HepG2 (cell line): ENCODE data around the gene TBC1D14. TPM values are rescaled to one million over a fixed set of nuclear protein-coding genes. Genes with fewer than 3 reads are reported as not detected.

ENCODE experiments used
- ATAC-seq: fragments of 200-7000 bp; cut with Tn5 transposase; 3 replicates; pipeline ENCODE4 v1.9.1; 2020; ENCODE audit warnings: mild to moderate bottlenecking, moderate library complexity
- BruUV-seq: library from RNA; stranded (reverse); fragments of 400-500 nt; replicated peaks from 2 replicates; lab custom pipeline; 2021; lab: Mats Ljungman, UMichigan
- CTCF ChIA-PET: fragments of 300-600 bp; formaldehyde crosslinking; extraction: SDS; loops from one replicate; lab custom pipeline; 2021; ENCODE audit warnings: low total read pairs, inconsistent platforms, low intra/inter-chr PET ratio; lab: Yijun Ruan, JAX
- POLR2A ChIA-PET: fragments of 350-600 bp; sonication (Branson Sonifier 250); formaldehyde crosslinking; loops from one replicate; lab custom pipeline; 2020; ENCODE audit warnings: antibody characterized with exemption, inconsistent platforms; lab: Yijun Ruan, JAX
- DNase-seq: peaks from one replicate; pipeline ENCODE4 v3.0.0-alpha.2; 2015; ENCODE audit warnings: low spot score
- FAIRE-seq: peaks from 3 replicates; lab custom pipeline; 2011; peaks lifted over from hg19 to GRCh38; lab: Jason Lieb, UNC
- H2AFZ ChIP-seq: one replicate; pipeline ENCODE4 v1.6.1; 2011; ENCODE audit warnings: low read length, inconsistent platforms
- H3K27ac ChIP-seq: fragments of 300-600 bp; 3 replicates; pipeline ENCODE4 v1.8.0; 2011; ENCODE audit warnings: mixed run types, mild to moderate bottlenecking, mixed read lengths, low read length, inconsistent platforms; ENCODE audit not compliant: insufficient read depth; ENCODE audit errors: extremely low read length
- H3K27me3 ChIP-seq, 2 experiments: fragments of 200-600 bp in 1 of 2; 2 replicates in 1 of 2; 3 replicates in 1 of 2; pipeline versions ENCODE4 v1.6.0 to v1.8.0; 2011; ENCODE audit warnings: low read length in 2 of 2, mild to moderate bottlenecking in 2 of 2, moderate library complexity in 2 of 2, inconsistent platforms in 1 of 2; ENCODE audit not compliant: insufficient read depth in 2 of 2, control insufficient read depth in 1 of 2
- H3K36me3 ChIP-seq, 2 experiments: fragments of 200-600 bp in 1 of 2; replicated peaks in 1 of 2; 2 replicates in 1 of 2; 3 replicates in 1 of 2; pipeline versions ENCODE4 v1.5.1 to v1.8.0; 2011; ENCODE audit warnings: low read length in 2 of 2, inconsistent platforms in 1 of 2; ENCODE audit not compliant: insufficient read depth in 2 of 2, control insufficient read depth in 1 of 2
- H3K4me1 ChIP-seq: 2 replicates; pipeline ENCODE4 v1.5.1; 2012; ENCODE audit warnings: low read length, inconsistent platforms; ENCODE audit not compliant: insufficient read depth
- H3K4me2 ChIP-seq: 2 replicates; pipeline ENCODE4 v1.6.0; 2011; ENCODE audit warnings: low read depth, low read length, inconsistent platforms
- H3K4me3 ChIP-seq, 3 experiments: fragments of 200-600 bp in 1 of 3; sonication (generic), shearing (Covaris generic) in 1 of 3; replicated peaks in 1 of 3; 2 replicates each; pipeline ENCODE4 v1.5.1; 2011 to 2016; ENCODE audit warnings: low read length in 3 of 3, inconsistent platforms in 2 of 3, low read depth in 2 of 3, mild to moderate bottlenecking in 2 of 3, control low read depth in 1 of 3, mixed read lengths in 1 of 3; ENCODE audit not compliant: insufficient read depth in 1 of 3
- H3K79me2 ChIP-seq: one replicate; pipeline ENCODE4 v1.6.1; 2011; ENCODE audit warnings: low read length, inconsistent platforms; ENCODE audit not compliant: insufficient read depth
- H3K9ac ChIP-seq: 2 replicates; pipeline ENCODE4 v1.6.0; 2011; ENCODE audit warnings: mild to moderate bottlenecking, low read depth, low read length, inconsistent platforms; ENCODE audit not compliant: insufficient read depth
- H3K9me3 ChIP-seq: 2 replicates; pipeline ENCODE4 v1.5.1; 2012; ENCODE audit warnings: mild to moderate bottlenecking, low read length
- H4K20me1 ChIP-seq: 2 replicates; pipeline ENCODE4 v1.6.0; 2011; ENCODE audit warnings: inconsistent platforms, mild to moderate bottlenecking, low read length, moderate library complexity; ENCODE audit not compliant: insufficient read depth
- KDM2A ChIP-seq: sonication (generic); formaldehyde crosslinking; IDR thresholded peaks from 2 replicates; pipeline ENCODE4 v1.4.0; 2020; ENCODE audit warnings: low read depth, missing genetic modification reagents, borderline replicate concordance
- LCORL ChIP-seq, 2 experiments: fragments of 450-650 bp in 1 of 2; sonication (generic) in 1 of 2; formaldehyde crosslinking in 1 of 2; IDR thresholded peaks; 2 replicates each; pipeline versions ENCODE4 v1.5.0 to v1.6.1; 2017 to 2020; ENCODE audit warnings: antibody characterized with exemption in 1 of 2, missing genetic modification reagents in 1 of 2
- MYC ChIP-seq: sonication (generic); formaldehyde crosslinking; IDR thresholded peaks from 2 replicates; pipeline ENCODE4 v1.9.0; 2021; ENCODE audit warnings: missing genetic modification reagents, borderline replicate concordance
- NFE2L1 ChIP-seq: sonication (generic); formaldehyde crosslinking; IDR thresholded peaks from 2 replicates; pipeline ENCODE4 v1.4.0; 2020; ENCODE audit warnings: missing genetic modification reagents, mild to moderate bottlenecking, borderline replicate concordance
- PAWR ChIP-seq: sonication (generic); formaldehyde crosslinking; IDR thresholded peaks from 2 replicates; pipeline ENCODE4 v1.4.0; 2020; ENCODE audit warnings: missing genetic modification reagents, mild to moderate bottlenecking, borderline replicate concordance
- PRMT3 ChIP-seq: sonication (generic); formaldehyde crosslinking; IDR thresholded peaks from 2 replicates; pipeline ENCODE4 v1.8.1; 2022; ENCODE audit warnings: low read depth, mild to moderate bottlenecking, moderate library complexity, missing genetic modification reagents, borderline replicate concordance
- SALL2 ChIP-seq: sonication (generic); formaldehyde crosslinking; IDR thresholded peaks from 2 replicates; pipeline ENCODE4 v1.8.1; 2023; ENCODE audit warnings: mild to moderate bottlenecking, missing genetic modification reagents, inconsistent platforms
- ZFY ChIP-seq: sonication (generic); formaldehyde crosslinking; IDR thresholded peaks from 2 replicates; pipeline ENCODE4 v1.4.0; 2020; ENCODE audit warnings: missing genetic modification reagents
- ZNF205 ChIP-seq: IDR thresholded peaks from 2 replicates; pipeline ENCODE4 v1.6.1; 2018; ENCODE audit warnings: missing biosample characterization, missing genetic modification reagents
- ZNF543 ChIP-seq: sonication (generic); formaldehyde crosslinking; IDR thresholded peaks from 2 replicates; pipeline ENCODE4 v1.4.0; 2020; ENCODE audit warnings: mild to moderate bottlenecking, missing genetic modification reagents
- ZNF777 ChIP-seq: sonication (generic); formaldehyde crosslinking; IDR thresholded peaks from 2 replicates; pipeline ENCODE4 v1.4.0; 2020; ENCODE audit warnings: missing genetic modification reagents
- WGBS: methylation state at CpG from one replicate; pipeline ENCODE4 v1.1.6; 2017; ENCODE audit warnings: low lambda C conversion rate; 5-methylcytosine and 5-hydroxymethylcytosine counted together
- in situ Hi-C: cut with HindIII; loops from 2 replicates; pipeline ENCODE4 v1.10.0; 2017; ENCODE audit warnings: low pct_unique_long_range_greater_than_20kb; ENCODE audit not compliant: extremely low pct_ligation_motif_present
- intact Hi-C: fragments of 100-400 bp; cut with micrococcal nuclease; formaldehyde crosslinking; loops from one replicate; pipeline ENCODE4 v1.10.0; 2022; ENCODE audit not compliant: unreplicated experiment
- polyA plus RNA-seq, 8 experiments: library from polyadenylated mRNA; depleted of rRNA in 3 of 8; stranded (reverse) in 7 of 8; unstranded in 1 of 8; fragments of >200 nt; fragmentation: Illumina TruSeq in 4 of 8; extraction: Trizol in 4 of 8; gene quantifications; 2 replicates each; pipeline versions ENCODE4 v1.2.1 to v1.2.3, GENCODE V29; 2011 to 2016; ENCODE audit warnings: low read depth in 4 of 8, missing spikeins in 1 of 8, mixed read lengths in 1 of 8; ENCODE audit not compliant: insufficient read depth in 1 of 8
- total RNA-seq, 5 experiments: library from RNA; depleted of rRNA; stranded (reverse); fragments of >200 nt; fragmentation: Illumina TruSeq; extraction: Trizol; gene quantifications; 2 replicates each; pipeline ENCODE4 v1.2.3, GENCODE V29; 2016; ENCODE audit warnings: low read depth in 1 of 5
- TF ChIP-seq, protein P1 (sequence below): sonication (generic); formaldehyde crosslinking; IDR thresholded peaks from 2 replicates; pipeline ENCODE4 v1.5.1; 2020; ENCODE audit warnings: mild to moderate bottlenecking, missing genetic modification reagents, moderate library complexity
- TF ChIP-seq, protein P2 (sequence below): sonication (generic); formaldehyde crosslinking; IDR thresholded peaks from 2 replicates; pipeline ENCODE4 v1.5.0; 2020; ENCODE audit warnings: mild to moderate bottlenecking, missing genetic modification reagents, borderline replicate concordance
- TF ChIP-seq, protein P3 (sequence below): sonication (generic); formaldehyde crosslinking; IDR thresholded peaks from 2 replicates; pipeline ENCODE4 v1.5.0; 2020; ENCODE audit warnings: missing genetic modification reagents

TBC1D14 gene
- total and polyA plus RNA-seq, 2 of the 13 experiments (the other 11 are each of a cell fraction or from before 2014, with no cell fraction given), result 29.5 to 46.5 TPM

DNA sequence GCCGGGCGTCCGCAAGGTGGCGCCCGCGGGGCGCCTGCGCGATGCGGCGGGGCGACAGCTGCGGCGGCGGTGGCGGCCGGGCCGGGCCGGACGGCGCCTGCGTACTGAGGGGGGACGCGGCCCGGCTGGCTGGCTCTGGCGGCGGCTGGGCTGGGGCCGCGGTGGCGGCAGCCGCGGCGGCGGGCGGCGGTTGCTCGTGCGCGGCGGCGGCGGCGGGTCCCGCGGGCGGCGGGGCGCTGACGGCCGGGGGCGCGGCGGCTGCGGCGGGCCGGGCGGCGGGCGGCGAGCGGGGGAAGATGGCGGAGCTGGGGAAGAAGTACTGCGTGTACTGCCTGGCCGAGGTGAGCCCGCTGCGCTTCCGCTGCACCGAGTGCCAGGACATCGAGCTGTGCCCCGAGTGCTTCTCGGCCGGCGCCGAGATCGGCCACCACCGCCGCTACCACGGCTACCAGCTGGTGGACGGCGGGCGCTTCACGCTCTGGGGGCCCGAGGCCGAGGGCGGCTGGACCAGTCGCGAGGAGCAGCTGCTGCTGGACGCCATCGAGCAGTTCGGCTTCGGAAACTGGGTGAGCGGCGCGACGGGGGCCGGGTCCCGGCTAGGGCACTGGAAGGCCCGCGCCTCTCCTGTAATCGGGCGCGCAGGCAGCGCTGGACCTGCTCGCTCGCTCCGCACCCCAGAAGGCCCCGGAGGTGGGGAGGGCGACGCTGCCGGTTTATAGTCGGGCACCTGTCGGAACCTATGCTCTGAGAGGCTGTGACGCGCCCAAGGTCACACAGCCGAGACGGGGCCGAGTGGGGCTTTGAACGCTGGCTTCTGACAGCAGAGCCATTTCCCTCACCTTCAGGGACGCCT lies 133.9 kb downstream of the TBC1D14 start, which contains the start of gene TADA2B:
TSS of gene TADA2B (plus strand) at position 89 of the 853 bp plus-strand sequence. CDS start at position 297, 208 bp downstream.
- no TSS peak for BruUV-seq
- Histone ChIP-seq H3K27ac (peak within 1 kb of the TSS; percentile 77), H3K4me1 (peaks cover 42% of the 10 kb centered on the region), H4K20me1 (0 out of 2 replicates have a peak, but pooled peaks cover 9% of the 10 kb centered on the region), H3K36me3 (peaks cover 0 to 3% of the 10 kb centered on the region in 2 experiments; a peak in 2 of 5 replicates), H3K4me3 (peak within 1 kb of the TSS; percentile 78 to 99 (median 96)), H3K4me2 (peak within 1 kb of the TSS; percentile 96), H3K27me3 (peaks cover 0 to 5% of the 10 kb centered on the region in 2 experiments; a peak in 1 of 5 replicates), H3K9ac (peak within 1 kb of the TSS; percentile 95), H3K79me2 (peaks cover 49% of the 10 kb centered on the region), H2AFZ (no peak within 1 kb of the TSS), H3K9me3 (no peaks in the 10 kb centered on the region)
- peak; percentile 17 for ATAC-seq
- DNase-seq, result no peak
- intact Hi-C loops, result loop anchor here (10.0 kb wide), 1 partner anchor 139 kb away; the partner anchor contains the start of gene TBC1D14
- FAIRE-seq, result no peak
- ChIA-PET CTCF (interaction anchor here (1.9 kb wide), 1 partner anchor 27 kb away, joined by 7 read pairs; no protein-coding TSS in a partner anchor), POLR2A (interaction anchor here (0.9 to 5.6 kb wide), 12 partner anchors 9 to 370 kb away, joined by 3 to 64 read pairs (median 6); partner anchors contain the start of gene GRPEL1)
- in situ Hi-C loops, result no loop called here
- 3% methylated on average over 15 of the region's 119 CpGs for WGBS
- no peak for TF ChIP-seq PRMT3 (CRISPR knock-in tag)
- TF ChIP-seq KDM2A, result peak; percentile 72
- TF ChIP-seq LCORL (IDR thresholded peaks at IDR 0.05), result no peak
- no peak for TF ChIP-seq LCORL (CRISPR knock-in tag; IDR thresholded peaks at IDR 0.05)
- 0 out of 2 replicates have a peak, but pooled peaks have one; percentile 62 for TF ChIP-seq ZNF205 (CRISPR knock-in tag)
- 0 out of 2 replicates have a peak, but pooled peaks have one; percentile 58 for TF ChIP-seq NFE2L1 (CRISPR knock-in tag)
- peak; percentile 49; the same call in 1 of the 2 replicates for TF ChIP-seq MYC
- TF ChIP-seq, protein P1, sequence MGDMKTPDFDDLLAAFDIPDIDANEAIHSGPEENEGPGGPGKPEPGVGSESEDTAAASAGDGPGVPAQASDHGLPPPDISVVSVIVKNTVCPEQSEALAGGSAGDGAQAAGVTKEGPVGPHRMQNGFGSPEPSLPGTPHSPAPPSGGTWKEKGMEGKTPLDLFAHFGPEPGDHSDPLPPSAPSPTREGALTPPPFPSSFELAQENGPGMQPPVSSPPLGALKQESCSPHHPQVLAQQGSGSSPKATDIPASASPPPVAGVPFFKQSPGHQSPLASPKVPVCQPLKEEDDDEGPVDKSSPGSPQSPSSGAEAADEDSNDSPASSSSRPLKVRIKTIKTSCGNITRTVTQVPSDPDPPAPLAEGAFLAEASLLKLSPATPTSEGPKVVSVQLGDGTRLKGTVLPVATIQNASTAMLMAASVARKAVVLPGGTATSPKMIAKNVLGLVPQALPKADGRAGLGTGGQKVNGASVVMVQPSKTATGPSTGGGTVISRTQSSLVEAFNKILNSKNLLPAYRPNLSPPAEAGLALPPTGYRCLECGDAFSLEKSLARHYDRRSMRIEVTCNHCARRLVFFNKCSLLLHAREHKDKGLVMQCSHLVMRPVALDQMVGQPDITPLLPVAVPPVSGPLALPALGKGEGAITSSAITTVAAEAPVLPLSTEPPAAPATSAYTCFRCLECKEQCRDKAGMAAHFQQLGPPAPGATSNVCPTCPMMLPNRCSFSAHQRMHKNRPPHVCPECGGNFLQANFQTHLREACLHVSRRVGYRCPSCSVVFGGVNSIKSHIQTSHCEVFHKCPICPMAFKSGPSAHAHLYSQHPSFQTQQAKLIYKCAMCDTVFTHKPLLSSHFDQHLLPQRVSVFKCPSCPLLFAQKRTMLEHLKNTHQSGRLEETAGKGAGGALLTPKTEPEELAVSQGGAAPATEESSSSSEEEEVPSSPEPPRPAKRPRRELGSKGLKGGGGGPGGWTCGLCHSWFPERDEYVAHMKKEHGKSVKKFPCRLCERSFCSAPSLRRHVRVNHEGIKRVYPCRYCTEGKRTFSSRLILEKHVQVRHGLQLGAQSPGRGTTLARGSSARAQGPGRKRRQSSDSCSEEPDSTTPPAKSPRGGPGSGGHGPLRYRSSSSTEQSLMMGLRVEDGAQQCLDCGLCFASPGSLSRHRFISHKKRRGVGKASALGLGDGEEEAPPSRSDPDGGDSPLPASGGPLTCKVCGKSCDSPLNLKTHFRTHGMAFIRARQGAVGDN (CRISPR knock-in tag), result peak; percentile 73
- TF ChIP-seq, protein P2, sequence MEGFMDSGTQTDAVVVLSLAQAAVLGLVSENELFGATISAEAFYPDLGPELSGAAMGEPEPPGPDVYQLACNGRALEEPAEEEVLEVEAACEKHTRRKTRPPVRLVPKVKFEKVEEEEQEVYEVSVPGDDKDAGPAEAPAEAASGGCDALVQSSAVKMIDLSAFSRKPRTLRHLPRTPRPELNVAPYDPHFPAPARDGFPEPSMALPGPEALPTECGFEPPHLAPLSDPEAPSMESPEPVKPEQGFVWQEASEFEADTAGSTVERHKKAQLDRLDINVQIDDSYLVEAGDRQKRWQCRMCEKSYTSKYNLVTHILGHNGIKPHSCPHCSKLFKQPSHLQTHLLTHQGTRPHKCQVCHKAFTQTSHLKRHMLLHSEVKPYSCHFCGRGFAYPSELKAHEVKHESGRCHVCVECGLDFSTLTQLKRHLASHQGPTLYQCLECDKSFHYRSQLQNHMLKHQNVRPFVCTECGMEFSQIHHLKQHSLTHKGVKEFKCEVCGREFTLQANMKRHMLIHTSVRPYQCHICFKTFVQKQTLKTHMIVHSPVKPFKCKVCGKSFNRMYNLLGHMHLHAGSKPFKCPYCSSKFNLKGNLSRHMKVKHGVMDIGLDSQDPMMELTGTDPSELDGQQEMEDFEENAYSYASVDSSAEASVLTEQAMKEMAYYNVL, result no peak
- no peak for TF ChIP-seq PAWR (CRISPR knock-in tag)
- TF ChIP-seq, protein P3, sequence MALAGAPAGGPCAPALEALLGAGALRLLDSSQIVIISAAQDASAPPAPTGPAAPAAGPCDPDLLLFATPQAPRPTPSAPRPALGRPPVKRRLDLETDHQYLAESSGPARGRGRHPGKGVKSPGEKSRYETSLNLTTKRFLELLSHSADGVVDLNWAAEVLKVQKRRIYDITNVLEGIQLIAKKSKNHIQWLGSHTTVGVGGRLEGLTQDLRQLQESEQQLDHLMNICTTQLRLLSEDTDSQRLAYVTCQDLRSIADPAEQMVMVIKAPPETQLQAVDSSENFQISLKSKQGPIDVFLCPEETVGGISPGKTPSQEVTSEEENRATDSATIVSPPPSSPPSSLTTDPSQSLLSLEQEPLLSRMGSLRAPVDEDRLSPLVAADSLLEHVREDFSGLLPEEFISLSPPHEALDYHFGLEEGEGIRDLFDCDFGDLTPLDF (CRISPR knock-in tag), result peak; percentile 33; the same call in 1 of the 2 replicates
- TF ChIP-seq ZNF777, result peak; percentile 78
- peak; percentile 79 for TF ChIP-seq ZFY (CRISPR knock-in tag)
- no peak for TF ChIP-seq ZNF543
- no peak for TF ChIP-seq SALL2 (CRISPR knock-in tag)
